GM19351 (cell line): ENCODE data around the gene SNRK.
"Not testable (repeated sequence)": the region's sequence is repeated elsewhere in the genome, so short reads cannot be mapped to it uniquely, and the experiment has no call there.

Experiments used
- ATAC-seq: cut with Tn5 transposase; IDR thresholded peaks from one replicate; pipeline ENCODE4 v1.9.1; 2021; ENCODE audit warnings: mild to moderate bottlenecking, moderate library complexity; ENCODE audit not compliant: unreplicated experiment

The SNRK gene

DNA sequence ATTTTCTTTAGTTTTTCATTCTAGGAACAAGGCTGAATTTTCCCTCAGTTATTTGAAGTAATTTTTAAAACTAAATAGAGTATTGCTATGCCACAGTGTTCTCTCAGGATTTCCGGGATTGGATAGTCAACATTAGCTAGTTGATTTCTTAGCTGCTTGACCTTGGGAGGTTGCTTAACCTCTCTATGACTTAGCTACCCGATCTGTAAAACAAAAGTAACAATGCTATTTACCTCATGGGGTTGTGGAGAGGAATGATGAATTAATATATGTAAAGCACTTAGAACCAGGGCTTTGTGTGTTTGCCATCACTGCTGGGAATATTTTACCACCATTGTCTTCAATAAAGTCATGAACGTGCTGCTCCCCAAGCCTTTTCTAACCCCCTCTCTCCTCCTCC lies 57.5 kb downstream of the SNRK start:
- ATAC-seq, result no peak

DNA sequence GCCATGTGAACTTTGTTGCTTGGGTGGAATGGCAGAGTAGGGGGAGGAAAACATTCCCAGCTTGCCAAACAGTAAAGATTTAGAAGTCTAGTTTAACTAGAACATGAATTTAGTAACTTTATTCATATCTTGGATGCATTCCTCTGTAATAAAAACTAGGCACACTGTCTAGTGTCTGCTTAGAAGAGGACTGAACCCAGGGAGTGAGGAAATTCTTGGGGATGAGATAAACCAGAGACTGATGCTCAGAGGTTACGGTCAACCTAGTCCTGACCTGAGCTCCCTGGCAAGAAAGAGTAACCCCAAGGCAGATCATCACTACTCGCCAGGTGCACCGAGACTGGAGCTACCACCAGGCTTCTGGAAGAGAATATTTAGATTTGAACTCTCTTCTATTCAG lies 58.2 kb downstream of the SNRK start:
- ATAC-seq, result no peak

DNA sequence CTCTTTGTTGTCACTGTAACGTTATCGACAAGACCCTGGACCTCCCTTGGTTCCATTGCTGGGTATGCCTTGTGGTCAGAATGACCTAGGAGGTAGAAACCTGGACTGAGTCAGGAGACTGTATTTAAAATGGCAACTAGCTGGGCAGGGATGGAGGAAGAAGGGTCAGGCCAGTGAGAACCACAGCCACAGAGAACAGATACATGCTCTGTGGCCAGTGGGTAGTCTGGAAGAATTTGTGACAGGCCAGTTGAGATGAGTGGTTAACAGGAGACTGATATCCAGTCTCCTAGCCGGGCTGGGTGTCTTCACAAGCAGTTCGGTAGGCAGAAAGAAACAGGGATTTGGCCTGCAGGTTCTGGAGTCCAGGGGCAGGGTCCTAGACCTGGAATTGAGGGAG lies 58.9 kb downstream of the SNRK start:
- ATAC-seq, result no peak

DNA sequence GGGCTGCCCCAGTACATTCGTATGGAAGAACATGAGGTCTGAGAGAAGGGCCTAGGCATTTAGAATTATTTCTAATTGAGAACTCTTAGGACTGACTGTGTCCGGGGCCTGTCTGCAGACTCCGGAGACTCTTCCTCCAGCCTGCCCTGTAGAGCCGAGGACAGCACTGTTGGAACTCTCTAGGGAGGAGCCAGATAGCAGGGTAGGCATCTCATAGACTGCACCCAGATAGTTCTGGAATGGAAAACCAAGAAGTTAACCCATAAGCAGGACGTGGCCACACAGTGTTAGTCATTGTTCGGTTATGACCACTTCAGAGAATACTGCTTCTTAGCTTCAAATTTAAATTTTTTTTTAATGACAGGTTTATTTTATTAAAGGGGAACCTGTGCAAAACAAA lies 59.5 kb downstream of the SNRK start:
- ATAC-seq, result no peak

DNA sequence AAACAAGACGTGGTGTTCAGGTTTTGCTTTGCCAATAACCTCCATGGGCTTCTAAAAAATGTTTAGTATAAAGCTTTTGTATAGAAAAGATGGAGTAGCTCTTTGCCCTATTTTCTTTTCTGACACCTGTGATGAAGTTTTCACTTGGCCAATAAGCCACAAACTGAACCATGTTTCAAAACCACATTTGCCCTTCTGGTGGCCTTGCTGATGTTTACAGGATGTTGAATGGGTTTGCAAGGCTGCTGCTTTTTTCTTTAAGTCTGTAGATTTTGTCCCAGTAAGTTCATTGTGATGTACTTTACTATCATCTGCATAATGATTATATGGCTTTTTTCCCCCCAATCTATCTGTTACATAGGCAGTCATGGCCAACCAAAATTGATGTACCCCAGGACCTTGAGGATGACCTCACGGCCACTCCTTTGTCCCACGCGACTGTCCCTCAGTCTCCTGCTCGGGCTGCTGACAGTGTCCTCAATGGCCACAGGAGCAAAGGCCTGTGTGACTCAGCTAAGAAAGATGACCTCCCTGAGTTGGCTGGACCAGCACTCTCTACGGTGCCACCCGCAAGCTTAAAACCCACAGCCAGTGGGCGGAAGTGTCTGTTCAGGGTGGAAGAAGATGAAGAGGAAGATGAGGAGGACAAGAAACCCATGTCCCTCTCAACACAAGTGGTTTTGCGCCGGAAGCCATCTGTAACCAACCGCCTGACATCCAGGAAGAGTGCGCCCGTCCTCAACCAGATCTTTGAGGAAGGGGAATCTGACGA lies 60.8 kb downstream of the SNRK start:
- no peak for ATAC-seq

DNA sequence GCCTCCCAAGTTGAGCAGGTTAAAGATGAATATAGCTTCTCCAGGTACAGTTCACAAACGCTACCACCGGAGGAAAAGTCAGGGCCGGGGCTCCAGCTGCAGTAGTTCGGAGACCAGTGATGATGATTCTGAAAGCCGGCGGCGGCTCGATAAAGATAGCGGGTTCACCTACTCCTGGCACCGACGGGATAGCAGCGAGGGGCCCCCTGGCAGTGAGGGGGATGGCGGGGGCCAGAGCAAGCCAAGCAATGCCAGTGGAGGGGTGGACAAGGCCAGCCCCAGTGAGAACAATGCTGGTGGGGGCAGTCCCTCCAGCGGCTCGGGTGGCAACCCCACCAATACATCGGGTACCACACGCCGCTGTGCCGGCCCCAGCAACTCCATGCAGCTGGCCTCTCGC lies 61.4 kb downstream of the SNRK start:
- ATAC-seq, result no peak

DNA sequence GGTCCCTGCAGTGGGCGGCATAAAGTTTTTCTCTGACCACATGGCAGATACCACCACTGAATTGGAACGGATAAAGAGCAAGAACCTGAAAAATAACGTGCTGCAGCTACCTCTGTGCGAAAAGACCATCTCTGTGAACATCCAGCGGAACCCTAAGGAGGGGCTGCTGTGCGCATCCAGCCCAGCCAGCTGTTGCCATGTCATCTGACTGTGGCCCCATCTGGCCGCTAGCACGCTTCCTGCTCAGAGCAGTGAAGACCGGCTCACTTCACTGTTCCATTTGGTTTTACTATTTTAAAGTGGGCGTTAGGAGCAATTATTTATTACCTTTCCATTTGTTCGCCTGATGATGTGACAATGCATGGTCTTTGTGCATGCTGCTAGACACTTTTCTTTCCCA lies 62.0 kb downstream of the SNRK start:
- ATAC-seq, result no peak

DNA sequence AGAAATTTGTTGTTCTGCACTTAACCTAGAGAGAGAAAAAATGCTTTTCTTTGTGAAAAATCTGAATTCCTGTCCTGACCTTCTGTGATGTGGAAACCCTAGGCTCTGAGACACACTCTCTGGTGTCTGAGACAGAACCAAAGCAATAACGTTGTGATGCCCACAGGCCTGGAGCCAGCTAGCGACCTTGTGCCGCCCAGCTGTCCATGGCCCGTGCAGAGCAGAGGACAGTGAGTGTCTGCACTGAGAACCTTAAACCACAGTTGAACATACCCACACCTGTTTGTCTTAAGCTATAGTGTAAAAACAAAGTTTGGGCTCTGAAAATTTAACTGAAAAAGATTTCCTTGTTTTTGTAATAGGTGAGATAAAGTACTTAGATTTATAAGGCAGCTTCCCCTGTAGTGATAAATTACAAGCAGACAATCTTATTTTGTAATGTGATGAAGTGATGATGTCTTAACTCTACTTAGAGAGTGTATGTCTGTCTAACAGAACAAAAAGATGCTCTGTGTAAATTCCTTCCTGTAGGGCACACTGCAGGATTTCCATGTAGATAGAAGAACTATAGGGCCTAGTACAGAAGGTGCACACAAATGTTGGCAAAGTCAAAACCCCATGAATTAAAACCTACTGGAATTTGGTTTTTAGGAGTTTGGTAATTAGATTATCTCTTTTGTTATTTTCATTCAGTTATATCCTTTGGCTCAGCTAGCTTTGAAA lies 62.7 kb downstream of the SNRK start:
- no peak for ATAC-seq

DNA sequence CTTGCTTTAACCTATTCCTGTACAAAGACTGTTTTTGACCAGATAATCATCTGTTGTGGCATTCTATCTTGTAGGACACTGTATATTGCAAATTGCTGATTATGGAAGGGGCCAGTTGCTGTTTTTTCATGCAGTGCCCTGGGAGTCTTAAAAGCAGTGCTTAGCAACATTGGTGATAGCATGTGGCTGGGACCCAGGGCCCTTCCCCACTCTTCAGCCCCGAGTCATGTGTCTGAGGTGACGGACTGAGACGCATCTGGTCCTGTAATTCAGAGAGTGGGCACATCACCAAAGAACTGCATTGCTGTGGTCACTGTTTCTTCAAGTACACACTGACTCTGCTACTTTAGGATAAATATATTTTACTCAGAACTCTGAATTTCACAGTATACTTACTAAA lies 63.4 kb downstream of the SNRK start:
- no peak for ATAC-seq

DNA sequence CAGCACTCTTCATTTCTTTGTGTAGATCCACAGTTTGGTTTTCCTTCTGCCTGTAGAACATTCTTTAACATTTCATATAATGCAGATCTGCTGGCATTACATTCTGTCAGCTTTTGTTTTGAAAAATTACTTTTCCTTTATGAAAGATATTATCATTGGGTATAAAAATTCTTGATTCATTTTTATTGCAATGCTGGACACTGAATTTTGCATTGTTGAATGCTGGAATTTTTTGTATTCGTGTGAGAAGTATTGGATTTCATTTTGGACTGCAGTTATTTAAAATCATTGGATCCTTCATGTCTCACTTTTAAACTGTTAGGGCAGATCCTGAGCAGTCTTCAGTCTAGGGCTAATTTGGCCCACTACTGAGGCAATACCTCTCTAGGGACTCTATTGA lies 67.1 kb downstream of the SNRK start:
- ATAC-seq, result no peak

DNA sequence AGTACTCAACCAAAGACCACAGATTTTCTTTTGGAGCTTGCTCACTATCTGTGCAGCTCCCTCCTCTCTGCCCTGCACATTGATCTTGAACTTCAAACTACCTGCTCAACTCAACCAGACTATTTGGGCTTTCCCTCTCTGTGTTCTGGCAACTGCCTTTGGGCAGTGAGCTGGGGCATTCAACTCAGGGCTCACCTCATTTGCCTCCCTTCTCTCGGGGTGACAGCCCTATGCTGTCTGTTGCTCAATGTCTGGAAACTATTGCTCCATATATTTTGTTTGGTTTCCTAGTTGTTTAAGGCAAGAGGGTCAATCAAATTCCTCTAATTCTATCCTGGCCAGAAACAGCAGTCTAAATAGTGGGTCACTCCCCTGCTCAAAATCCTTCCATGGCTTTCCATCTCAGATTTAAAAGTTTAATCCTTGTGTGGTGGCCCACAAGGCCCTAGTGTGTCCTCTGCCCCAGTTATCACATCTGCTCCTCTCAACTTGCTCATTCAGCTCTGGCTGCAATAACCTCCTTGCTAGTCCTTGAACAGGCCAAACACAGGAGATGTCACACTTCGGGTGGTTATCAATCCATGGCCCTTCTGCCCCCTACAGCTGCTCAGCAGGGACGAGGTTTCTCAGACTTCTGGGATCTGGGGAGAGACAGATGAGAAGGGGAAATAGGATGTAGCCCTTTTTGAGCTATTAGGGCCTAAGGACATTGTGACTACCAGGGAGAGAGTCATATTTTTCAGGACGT lies 67.8 kb downstream of the SNRK start:
- no peak for ATAC-seq

DNA sequence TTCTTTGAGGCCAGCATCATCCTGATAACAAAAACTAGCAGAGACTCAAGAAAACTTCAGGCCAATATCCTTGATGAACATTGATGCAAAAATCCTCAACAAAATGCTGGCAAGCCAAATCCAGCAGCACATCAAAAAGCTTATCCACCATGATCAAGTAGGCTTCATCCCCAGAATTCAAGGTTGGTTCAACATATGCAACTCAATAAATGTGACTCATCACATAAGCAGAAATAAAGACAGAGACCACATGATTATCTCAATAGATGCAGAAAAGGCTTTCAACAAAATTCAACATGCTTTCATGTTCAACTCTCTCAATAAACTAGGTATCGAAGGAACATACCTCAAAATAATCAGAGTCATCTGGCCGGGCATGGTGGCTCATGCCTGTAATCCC lies 69.7 kb downstream of the SNRK start:
- ATAC-seq, result not testable (repeated sequence)

DNA sequence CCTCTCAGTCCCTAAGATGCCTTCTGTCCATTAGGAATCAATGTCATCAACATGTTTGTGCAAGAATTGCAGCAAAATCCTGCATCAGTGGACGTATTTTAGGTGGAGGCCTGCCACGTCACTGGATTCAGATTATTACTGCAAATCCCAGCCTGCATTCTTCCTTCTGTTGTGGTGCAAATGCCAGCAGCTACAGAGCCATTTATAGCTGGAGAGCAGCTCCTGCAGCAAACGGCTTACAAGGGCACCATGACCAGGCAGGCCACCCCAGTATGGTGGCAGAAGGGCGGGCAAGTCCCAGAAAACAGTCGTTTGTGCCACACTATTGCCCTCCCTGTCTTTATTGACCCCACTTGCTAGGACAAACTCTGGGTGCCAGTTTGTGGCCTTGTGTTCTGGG lies 74.7 kb downstream of the SNRK start:
- ATAC-seq, result no peak

DNA sequence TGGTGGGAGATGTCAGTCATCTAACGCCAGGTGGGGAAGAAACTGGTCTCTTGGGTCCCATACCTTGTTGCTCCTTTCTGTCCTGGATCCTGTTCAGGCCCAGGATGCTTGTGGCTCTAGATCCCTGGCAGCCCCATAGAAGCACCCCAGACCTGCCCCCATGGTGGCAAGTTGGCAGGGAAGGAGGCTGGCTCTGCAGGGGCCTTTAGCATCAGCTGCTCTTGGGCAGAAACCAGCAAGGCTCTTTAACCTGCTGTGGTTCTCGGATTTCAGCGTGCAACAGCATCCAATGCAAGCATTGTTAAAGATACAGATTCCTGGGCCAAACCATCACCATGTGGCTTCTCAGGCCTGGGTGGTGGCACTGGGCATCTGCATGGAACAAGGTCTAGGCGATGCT lies 75.8 kb downstream of the SNRK start:
- ATAC-seq, result no peak

DNA sequence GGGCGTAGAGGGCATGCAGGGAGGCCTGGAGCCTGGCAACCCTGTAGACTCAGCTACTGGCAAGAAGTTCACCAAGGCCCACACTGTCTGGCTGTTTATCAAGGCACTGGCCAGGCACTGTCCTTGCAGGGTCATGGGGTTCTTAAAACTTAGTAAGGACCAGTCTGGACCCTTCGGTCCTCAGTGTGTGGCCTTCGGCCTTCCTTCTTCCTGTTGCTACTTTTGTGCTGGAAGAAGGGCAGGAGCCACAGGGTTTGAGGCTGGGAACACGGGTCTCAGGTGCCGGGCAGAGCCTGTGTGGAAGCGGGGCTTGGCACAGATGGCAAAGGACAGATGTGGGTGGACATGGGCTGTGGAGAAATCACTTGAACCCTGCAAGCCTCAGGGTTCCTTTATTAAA lies 76.6 kb downstream of the SNRK start:
- ATAC-seq, result no peak

DNA sequence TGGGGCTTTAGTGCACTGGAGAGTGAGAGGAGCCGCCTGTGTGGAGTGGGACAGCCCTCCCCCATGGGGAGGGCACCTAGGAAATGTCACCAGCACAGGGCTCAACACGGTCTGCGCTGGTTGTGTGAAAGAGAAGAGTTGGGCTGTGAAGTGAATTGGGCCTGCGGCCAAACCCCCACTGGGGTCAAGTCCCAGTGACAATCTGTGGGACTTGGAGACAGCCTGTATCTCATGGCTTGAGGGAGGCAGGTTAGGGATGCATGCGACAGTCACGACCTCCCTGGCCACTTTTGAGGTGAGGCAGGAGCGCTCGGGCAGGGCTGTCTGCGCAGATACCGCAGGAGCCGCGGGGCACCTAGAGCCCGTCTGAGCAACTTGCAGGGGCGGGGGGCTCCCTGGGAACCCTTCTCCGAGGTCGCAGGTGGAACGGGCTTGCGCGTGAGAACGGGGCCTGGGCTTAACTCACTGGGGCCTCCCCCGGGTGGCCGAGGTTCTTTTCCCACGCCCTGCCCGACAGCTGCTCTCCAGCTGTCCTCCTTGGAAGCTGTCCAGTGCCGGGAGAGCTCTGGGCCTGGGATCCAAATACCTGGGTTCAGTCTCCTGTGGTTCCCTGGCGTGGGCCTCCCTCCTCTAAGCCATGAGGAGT lies 77.4 kb downstream of the SNRK start:
- ATAC-seq, result no peak

DNA sequence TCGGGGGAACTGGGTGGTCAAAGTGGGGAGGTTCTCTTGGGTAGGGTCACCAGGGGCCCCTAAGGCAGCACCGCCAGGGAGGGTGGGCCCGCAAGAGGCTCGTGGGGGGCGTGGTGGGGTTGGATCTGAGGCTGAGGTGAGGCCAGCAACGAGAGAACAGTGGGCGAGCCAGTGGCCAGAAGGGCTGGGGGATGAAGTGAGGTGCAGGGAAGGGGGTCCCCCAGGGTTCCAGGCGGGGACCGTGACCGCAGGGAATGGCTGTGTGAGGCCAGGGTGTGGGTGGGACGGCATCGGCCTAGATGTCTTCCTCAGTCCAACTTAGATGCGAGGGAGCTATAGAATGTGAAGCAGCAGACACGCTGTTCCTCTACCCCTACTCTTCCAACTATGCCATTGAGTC lies 78.2 kb downstream of the SNRK start:
- ATAC-seq, result no peak

DNA sequence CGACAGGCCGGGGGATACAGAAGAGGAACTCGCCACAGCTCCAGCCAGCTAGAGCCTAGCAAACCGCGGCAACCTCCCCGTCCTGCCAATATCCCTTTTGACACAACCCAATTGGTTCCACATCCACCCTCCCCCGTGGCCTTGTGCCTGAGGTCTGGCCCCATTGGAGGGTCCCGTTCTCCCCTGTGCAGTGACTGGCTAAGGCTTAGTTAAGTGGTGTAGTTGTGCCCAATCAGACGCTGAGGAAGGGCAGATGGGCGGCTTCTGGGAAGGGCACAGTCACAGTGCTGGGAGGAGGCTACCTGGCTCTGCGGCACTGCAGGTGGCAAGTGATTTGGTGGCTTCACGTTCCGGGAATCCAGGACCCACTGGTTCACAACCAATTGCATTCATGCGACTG lies 78.6 kb downstream of the SNRK start:
- no peak for ATAC-seq

DNA sequence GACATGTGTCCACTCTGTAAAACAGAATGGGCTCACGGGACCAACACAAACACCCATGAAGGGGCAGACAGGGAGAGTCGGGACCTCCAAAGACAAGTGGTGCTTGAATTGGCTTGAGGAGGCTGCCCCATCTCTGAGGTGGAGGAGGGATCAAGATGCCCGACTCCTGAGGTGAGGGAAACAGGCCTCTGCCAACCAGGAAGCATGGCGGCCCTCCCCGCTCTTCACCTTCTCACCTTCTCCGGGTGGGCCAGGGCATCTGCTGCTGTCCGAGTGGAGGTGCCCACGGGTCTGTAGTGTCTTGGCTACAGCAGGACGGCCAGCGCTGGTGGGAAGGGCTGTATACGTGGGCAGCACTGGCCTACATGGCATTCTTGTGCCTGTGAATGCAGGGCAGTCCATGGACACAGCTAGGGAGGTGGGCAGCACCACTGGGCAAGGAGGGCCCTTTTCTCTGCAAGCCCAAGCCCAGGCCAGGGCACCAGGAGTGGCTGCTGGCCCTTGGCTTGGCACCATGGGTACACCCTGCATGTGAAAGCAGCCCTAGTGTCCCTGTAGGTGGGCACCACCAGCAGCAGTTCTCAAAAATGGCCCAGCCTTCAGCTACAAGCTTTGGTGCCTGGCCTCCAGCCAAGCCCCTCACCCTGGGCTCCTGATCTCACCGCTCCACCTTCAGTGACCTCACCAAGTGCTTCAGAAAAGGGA lies 79.4 kb downstream of the SNRK start:
- ATAC-seq, result no peak

DNA sequence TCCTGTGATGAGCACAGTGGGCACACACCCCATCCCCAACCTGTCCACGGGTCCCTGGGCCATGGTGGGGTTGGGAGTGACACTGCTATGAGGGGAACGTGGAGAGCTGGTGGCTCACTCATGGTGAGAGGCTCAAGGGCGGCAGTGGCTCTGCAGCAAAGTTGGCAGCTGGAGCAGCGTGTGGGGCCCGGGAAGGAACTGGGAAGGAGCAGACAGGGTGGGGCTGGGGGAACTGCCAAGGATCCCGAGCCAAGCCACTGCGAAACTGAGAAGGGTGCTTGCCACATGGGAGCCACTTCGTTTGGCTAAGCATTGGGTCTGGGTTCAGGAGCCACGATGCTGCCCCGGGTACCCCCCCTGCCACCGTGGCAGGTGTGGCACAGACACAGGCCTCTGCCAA lies 80.1 kb downstream of the SNRK start:
- no peak for ATAC-seq

DNA sequence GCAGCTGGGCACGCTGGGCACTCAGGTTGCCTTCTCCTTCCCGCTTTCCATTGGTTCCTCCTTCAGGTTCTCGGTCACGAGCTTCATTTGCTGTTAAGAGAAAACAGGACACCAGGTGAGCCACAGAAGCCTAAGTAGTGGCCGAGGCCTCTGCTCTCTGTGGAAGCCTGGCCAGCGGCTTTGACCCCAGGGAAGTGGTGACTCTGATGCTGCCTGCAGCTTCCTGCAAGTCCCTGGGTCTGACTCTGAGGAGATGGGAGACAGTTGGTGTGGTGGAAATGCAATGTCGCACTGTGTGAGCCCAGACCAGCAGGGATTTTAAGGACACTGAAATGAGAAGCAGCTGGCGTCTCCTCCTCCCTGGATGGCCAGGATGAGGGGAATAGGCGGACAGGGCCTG lies 80.5 kb downstream of the SNRK start:
- ATAC-seq, result no peak
